Skeletal muscle tissue (tissue), 4 donors: ENCODE data around the gene LCA5. TPM values are rescaled to one million over a fixed set of nuclear protein-coding genes. Genes with fewer than 3 reads are reported as not detected.

Source experiments
- H3K27ac ChIP-seq: one replicate; pipeline ENCODE4 v1.7.0; 2013; ENCODE audit warnings: mild to moderate bottlenecking, low read depth, low read length, inconsistent platforms
- H3K27me3 ChIP-seq, 3 donors: one replicate each; pipeline ENCODE4 v1.7.0; 2013; ENCODE audit warnings: low read length in 3 of 3; ENCODE audit not compliant: control insufficient read depth in 3 of 3, insufficient read depth in 3 of 3
- H3K36me3 ChIP-seq, 3 donors: one replicate each; pipeline ENCODE4 v1.7.0; 2013; ENCODE audit warnings: low read length in 3 of 3; ENCODE audit not compliant: control insufficient read depth in 3 of 3, insufficient read depth in 3 of 3
- H3K4me1 ChIP-seq, 3 donors: one replicate each; pipeline ENCODE4 v1.7.0; 2013; ENCODE audit warnings: low read length in 3 of 3, mild to moderate bottlenecking in 3 of 3; ENCODE audit not compliant: control insufficient read depth in 3 of 3, insufficient read depth in 3 of 3
- H3K4me3 ChIP-seq, 3 donors: one replicate each; pipeline ENCODE4 v1.7.0; 2013; ENCODE audit warnings: low read length in 3 of 3
- H3K9ac ChIP-seq, 3 donors: one replicate each; pipeline ENCODE4 v1.7.0; 2013; ENCODE audit warnings: low read length in 3 of 3, mild to moderate bottlenecking in 3 of 3, moderate library complexity in 2 of 3, low read depth in 1 of 3
- H3K9me3 ChIP-seq, 3 donors: one replicate each; pipeline ENCODE4 v1.7.0; 2013; ENCODE audit warnings: low read length in 3 of 3; ENCODE audit not compliant: control insufficient read depth in 3 of 3
- total RNA-seq: library from RNA; depleted of rRNA; stranded (reverse); fragments of >200 nt; gene quantifications from one replicate; pipeline ENCODE4 v1.2.3, GENCODE V29; 2014
- donor health status: Osteomylitis.

The LCA5 gene
- total RNA-seq, 1 donor from 2014 or later: 4.7 TPM

DNA sequence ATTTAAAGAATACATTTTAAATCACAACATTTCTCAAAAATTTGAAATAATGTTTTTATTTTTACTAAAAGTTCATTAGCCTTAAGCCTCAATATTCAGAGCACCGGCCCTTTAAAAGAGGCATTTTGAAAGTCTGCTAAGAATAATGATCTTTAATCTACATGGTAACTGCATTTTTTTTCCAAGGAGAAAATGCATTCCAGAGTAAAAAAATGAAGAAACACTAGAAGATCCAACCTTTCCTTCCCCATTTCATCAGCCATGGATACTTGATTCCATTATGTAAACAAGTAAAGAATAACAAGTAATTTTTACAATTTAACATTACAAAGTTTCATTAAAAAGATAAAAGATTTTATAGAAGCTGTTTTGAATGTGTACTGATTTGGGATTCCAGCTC, 21.8 kb downstream of the LCA5 start:
- Histone ChIP-seq H3K9ac (no peak overlapping the region), H3K27me3 (no peaks in the 10 kb centered on the region), H3K27ac (no peak overlapping the region), H3K4me1 (no peaks in the 10 kb centered on the region), H3K4me3 (no peak overlapping the region), H3K9me3 (no peaks in the 10 kb centered on the region), H3K36me3 (peaks cover 0 to 6% (median 2%) of the 10 kb centered on the region in 3 donors)

DNA sequence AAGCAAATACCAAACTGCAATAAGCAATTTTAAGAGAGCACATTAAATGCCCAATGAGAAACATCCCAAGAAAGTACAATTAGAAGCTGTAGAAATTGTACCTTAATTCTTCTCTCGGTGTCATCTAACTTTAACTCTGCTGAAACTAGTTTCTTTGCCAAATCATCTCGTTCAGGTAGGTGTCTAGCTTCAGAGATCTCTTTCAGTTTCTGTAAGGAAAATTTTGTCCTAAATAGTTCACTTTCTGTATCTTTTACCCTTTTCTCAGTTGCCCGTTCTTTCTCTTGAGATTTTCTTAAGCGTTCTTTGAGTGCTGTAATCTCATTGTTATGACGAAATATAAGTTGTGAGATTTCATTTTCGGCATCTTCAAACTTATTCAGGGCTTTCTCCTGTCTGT, 24.1 kb downstream of the LCA5 start:
- Histone ChIP-seq H3K4me3 (no peak overlapping the region), H3K36me3 (peaks cover 0 to 6% (median 2%) of the 10 kb centered on the region in 3 donors), H3K9me3 (no peaks in the 10 kb centered on the region), H3K27me3 (no peaks in the 10 kb centered on the region), H3K9ac (no peak overlapping the region), H3K4me1 (no peaks in the 10 kb centered on the region), H3K27ac (no peak overlapping the region)

DNA sequence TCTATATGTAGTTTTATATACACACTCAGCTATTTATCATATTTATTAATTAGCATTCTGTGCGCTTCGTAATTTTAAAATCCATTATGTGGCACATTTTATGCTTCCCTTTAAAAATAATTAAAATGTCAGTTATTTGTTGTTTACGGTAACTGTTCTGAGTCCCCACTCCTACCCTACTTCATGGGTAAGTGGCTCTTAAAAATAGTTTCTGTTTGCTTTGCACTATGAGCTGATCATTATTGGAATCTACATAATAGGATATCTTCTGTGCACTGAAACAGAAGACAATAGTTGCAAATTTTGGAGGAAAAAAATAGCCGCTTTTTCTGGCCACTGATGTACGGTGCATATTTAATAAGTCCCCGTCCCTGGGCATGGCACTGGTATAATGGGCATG, 25.2 kb downstream of the LCA5 start:
- no peaks in the 10 kb centered on the region for H3K27me3 ChIP-seq
- H3K4me3 ChIP-seq: no peak overlapping the region
- no peak overlapping the region for H3K27ac ChIP-seq
- H3K9me3 ChIP-seq: no peaks in the 10 kb centered on the region
- H3K4me1 ChIP-seq: no peaks in the 10 kb centered on the region
- no peak overlapping the region for H3K9ac ChIP-seq
- H3K36me3 ChIP-seq: peaks cover 0 to 6% (median 2%) of the 10 kb centered on the region in 3 donors

DNA sequence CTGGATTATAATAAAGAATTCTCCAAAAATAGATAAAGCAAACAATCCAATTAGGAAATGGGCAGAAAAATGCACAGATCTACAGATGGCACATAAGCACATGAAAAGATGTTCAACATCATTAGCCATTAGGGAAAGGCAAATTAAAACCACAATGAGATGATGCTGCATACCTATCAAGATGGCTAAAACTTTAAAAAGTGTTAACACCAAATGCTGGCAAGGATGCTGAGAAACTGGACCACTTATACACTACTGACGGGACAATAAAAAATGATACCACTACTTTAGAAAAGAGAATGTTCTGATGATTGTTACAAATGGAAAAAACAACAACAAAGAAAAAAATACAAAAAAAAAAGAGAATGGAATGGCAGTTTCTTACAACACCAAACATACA, 26.5 kb downstream of the LCA5 start:
- Histone ChIP-seq H3K9ac (no peak overlapping the region), H3K27ac (no peak overlapping the region), H3K27me3 (no peaks in the 10 kb centered on the region), H3K36me3 (peaks cover 0 to 6% (median 2%) of the 10 kb centered on the region in 3 donors), H3K4me3 (no peak overlapping the region), H3K9me3 (no peaks in the 10 kb centered on the region), H3K4me1 (no peaks in the 10 kb centered on the region)

DNA sequence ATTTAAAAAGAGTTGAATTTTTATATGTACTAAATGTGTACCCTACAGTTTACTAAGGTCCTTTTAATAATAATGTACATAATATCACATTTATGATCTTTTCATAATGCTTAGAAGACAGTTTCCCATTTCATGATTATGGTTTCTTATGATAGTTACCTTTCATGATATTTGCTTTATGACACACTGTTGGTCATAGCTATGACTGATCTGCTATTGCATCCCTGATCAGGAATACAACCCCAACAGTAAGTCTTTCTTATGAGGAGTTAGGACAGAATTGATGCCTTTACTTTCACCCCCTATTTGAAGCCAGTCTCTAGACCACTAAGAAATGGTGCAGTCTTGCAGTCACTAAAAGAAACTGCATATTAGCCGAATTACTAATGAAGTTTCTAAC, 31.0 kb downstream of the LCA5 start:
- Histone ChIP-seq H3K4me3 (no peak overlapping the region), H3K36me3 (peaks cover 0 to under 1% (median 0%) of the 10 kb centered on the region in 3 donors), H3K27ac (no peak overlapping the region), H3K27me3 (no peaks in the 10 kb centered on the region), H3K4me1 (no peaks in the 10 kb centered on the region), H3K9me3 (no peaks in the 10 kb centered on the region), H3K9ac (no peak overlapping the region)

DNA sequence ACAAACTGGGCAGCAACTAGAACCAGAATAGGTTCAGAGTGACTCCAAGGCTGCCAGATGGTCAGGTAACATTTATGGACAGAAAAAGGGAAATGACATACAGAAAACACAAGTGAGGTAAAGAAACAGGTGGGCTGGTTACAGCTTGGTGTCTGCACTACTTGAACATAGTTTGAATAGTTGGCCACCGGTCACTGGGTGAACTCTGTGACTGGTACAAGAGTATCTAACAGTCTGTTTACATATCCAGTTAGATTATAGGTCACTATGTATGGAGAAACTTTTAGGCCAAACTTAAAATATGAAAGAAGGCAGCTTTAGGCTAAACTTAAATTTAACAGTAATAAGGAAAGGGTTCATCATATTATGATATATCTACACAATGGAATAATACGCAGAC, 32.9 kb downstream of the LCA5 start:
- H3K27me3 ChIP-seq: no peaks in the 10 kb centered on the region
- no peaks in the 10 kb centered on the region for H3K36me3 ChIP-seq
- no peak overlapping the region for H3K9ac ChIP-seq
- H3K4me1 ChIP-seq: no peaks in the 10 kb centered on the region
- H3K4me3 ChIP-seq: no peak overlapping the region
- no peaks in the 10 kb centered on the region for H3K9me3 ChIP-seq
- H3K27ac ChIP-seq: no peak overlapping the region

DNA sequence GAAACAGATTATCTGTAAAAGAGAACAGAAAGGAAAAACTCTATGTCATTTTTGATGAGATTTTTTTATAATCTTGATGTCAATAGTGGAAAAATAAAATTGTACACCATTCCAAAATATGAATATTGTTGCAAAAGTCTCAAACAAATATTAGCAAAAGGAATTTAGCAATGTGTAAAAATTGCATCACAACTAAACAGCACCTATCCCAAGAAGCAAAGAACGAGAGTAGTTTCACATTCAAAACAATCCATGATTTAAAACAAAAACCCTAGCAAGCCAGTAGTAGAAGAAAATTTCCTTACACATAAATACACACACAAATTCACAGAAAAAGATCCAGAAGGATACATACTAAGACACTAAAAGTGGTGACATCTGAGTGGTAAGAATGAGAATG, 38.4 kb downstream of the LCA5 start:
- H3K27me3 ChIP-seq: no peaks in the 10 kb centered on the region
- no peak overlapping the region for H3K4me3 ChIP-seq
- H3K9ac ChIP-seq: no peak overlapping the region
- no peaks in the 10 kb centered on the region for H3K36me3 ChIP-seq
- H3K27ac ChIP-seq: no peak overlapping the region
- H3K9me3 ChIP-seq: no peaks in the 10 kb centered on the region
- H3K4me1 ChIP-seq: no peaks in the 10 kb centered on the region

DNA sequence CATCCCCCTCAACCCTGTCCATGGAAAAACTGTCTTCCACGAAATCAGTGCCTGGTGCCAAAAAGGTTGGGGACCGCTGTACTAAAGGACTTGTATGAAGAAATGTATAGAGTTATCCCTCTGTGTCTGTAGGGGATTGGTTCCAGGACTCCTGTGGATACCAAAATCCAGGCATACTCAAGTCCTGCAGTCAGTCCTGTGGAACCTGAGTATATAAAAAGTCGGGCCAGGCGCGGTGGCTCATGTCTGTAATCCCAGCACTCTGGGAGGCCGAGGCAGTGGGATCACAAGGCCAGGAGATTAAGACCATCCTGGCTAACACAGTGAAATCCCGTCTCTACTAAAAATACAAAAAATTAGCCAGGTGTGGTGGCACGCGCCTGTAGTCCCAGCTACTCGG, 42.0 kb downstream of the LCA5 start:
- Histone ChIP-seq H3K36me3 (no peaks in the 10 kb centered on the region), H3K27ac (no peak overlapping the region), H3K9me3 (no peaks in the 10 kb centered on the region), H3K4me3 (no peak overlapping the region), H3K27me3 (no peaks in the 10 kb centered on the region), H3K4me1 (no peaks in the 10 kb centered on the region), H3K9ac (no peak overlapping the region)

DNA sequence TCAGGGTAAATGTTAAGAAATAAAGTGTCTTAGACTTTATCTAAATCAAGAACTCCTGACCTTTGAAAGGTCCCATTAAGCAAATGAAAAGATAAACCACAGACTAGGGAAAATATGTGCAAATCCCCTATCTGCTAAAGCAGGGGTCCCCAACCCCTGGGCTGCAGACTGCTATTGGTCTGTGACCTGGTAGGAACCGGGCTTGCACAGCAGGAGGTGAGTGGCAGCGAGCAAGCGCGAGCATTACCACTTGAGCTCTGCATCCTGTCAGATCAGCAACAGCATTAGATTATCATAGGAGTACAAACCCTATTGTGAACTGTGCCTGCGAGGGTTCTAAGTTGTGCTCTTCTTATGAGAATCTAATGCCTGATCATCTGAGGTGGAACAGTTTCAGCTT, 42.4 kb downstream of the LCA5 start:
- Histone ChIP-seq H3K4me3 (no peak overlapping the region), H3K27me3 (no peaks in the 10 kb centered on the region), H3K9me3 (no peaks in the 10 kb centered on the region), H3K4me1 (no peaks in the 10 kb centered on the region), H3K27ac (no peak overlapping the region), H3K9ac (no peak overlapping the region), H3K36me3 (no peaks in the 10 kb centered on the region)

DNA sequence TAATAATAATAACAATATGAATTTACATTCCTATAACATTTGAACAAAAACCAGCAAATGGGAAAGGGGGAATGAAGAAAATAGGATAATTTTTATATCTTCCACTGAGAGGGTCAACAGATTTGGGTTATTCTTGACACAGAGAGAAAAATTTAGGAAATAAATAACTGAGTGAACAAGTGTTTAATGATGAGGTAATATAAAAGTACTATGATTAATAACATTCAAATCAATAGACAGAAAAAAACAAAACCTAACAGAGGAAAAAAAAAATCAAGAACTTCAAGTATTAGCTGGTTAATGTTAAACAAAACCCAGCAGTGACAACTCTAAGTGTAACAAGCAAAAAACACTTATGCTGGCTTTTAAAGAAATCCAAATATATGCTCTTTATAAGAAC, 66.5 kb downstream of the LCA5 start:
- no peak overlapping the region for H3K4me3 ChIP-seq
- no peaks in the 10 kb centered on the region for H3K36me3 ChIP-seq
- no peaks in the 10 kb centered on the region for H3K9me3 ChIP-seq
- H3K4me1 ChIP-seq: no peaks in the 10 kb centered on the region
- no peak overlapping the region for H3K27ac ChIP-seq
- no peaks in the 10 kb centered on the region for H3K27me3 ChIP-seq
- no peak overlapping the region for H3K9ac ChIP-seq
